Stomach (tissue), 9 donors: ENCODE measurements around the gene PERP. TPM values are rescaled to one million over a fixed set of nuclear protein-coding genes. Genes with fewer than 3 reads are reported as not detected.

Experiments used
- DNase-seq, 2 donors: peaks; one replicate each; pipeline versions ENCODE4 v3.0.0 to v3.0.0-alpha.2; 2013 to 2019
- H3K27ac ChIP-seq, 5 donors: fragments of 200-600 bp in 4 of 5; sonication (generic) in 4 of 5; one replicate each; pipeline ENCODE4 v1.5.1; 2013 to 2019; ENCODE audit warnings: mild to moderate bottlenecking in 1 of 5, moderate library complexity in 1 of 5
- H3K27me3 ChIP-seq, 3 donors: fragments of 200-600 bp; sonication (generic); one replicate each; pipeline ENCODE4 v1.5.1; 2017 to 2019; ENCODE audit warnings: mixed run types in 1 of 3
- H3K36me3 ChIP-seq, 4 donors: fragments of 200-600 bp; sonication (generic); 1 replicate in 3 of 4; 2 replicates in 1 of 4; pipeline ENCODE4 v1.5.1; 2016 to 2019
- H3K4me1 ChIP-seq, 4 donors: fragments of 200-600 bp; sonication (generic); one replicate each; pipeline ENCODE4 v1.5.1; 2016 to 2019
- H3K4me3 ChIP-seq, 4 donors: fragments of 200-600 bp; sonication (generic) in 3 of 4; one replicate each; pipeline ENCODE4 v1.5.1; 2016 to 2019; ENCODE audit warnings: mild to moderate bottlenecking in 1 of 4
- H3K9me3 ChIP-seq, 4 donors: fragments of 200-600 bp; sonication (generic); one replicate each; pipeline ENCODE4 v1.5.1; 2016 to 2019
- CTCF ChIP-seq, 7 experiments: fragments of 450-650 bp in 4 of 7; fragments of 200-600 bp in 3 of 7; sonication (generic) in 3 of 7; IDR thresholded peaks; one replicate each; pipeline ENCODE4 v1.5.1; 2016 to 2019; ENCODE audit warnings: antibody characterized with exemption in 7 of 7, control low read depth in 2 of 7, mild to moderate bottlenecking in 1 of 7
- EP300 ChIP-seq: sonication (generic); formaldehyde crosslinking; IDR thresholded peaks from one replicate; pipeline ENCODE4 v1.6.1; 2017; ENCODE audit warnings: antibody characterized with exemption
- POLR2A ChIP-seq, 4 donors: fragments of 450-650 bp; IDR thresholded peaks; one replicate each; pipeline ENCODE4 v1.6.1; 2016; ENCODE audit warnings: antibody characterized with exemption in 4 of 4, control low read depth in 2 of 4, mild to moderate bottlenecking in 1 of 4, moderate library complexity in 1 of 4
- POLR2AphosphoS5 ChIP-seq, 3 donors: sonication (generic); formaldehyde crosslinking; IDR thresholded peaks; one replicate each; pipeline ENCODE4 v1.6.1; 2016; ENCODE audit warnings: antibody characterized with exemption in 3 of 3
- WGBS, 5 donors: extraction: QIAGEN DNeasy Blood & Tissue Kit in 3 of 5; methylation state at CpG; one replicate each; pipeline versions ENCODE4 v1.1.5 to v1.1.7; 2013 to 2018; 5-methylcytosine and 5-hydroxymethylcytosine counted together
- intact Hi-C: fragments of 100-400 bp; cut with DNase I; formaldehyde crosslinking; loops from one replicate; pipeline ENCODE4 v1.15.1; 2023; ENCODE audit warnings: low total_unique reads
- polyA plus RNA-seq, 3 donors: library from polyadenylated mRNA; stranded (reverse); fragments of 200-250 nt; gene quantifications; one replicate each; pipeline ENCODE4 v1.2.3, GENCODE V29; 2013
- total RNA-seq, 5 donors: library from RNA; depleted of rRNA; stranded (reverse); fragments of >200 nt; gene quantifications; one replicate each; pipeline versions ENCODE4 v1.1.0 to v1.2.3, GENCODE V29; 2014 to 2016
- donor health status: healthy with polysubstance abuse.
- donor health status: Bipolar disorder and iron deficiency.
- donor health status: healthy.

The PERP gene
- total and polyA plus RNA-seq, 8 donors: 3.8 to 159 (median 24.1) TPM

GRCh38 chr6:138078491-138078890, 28.7 kb downstream of the PERP start:
- TF ChIP-seq POLR2A (IDR thresholded peaks at IDR 0.05) (no peak), POLR2AphosphoS5 (IDR thresholded peaks at IDR 0.05) (no peak), EP300 (no peak), CTCF (IDR thresholded peaks at IDR 0.05) (no peak)
- H3K9me3 ChIP-seq: peaks cover 0 to 15% (median 10%) of the 10 kb centered on the region in 4 donors

GRCh38 chr6:138073264-138073663, 34.0 kb downstream of the PERP start:
- Histone ChIP-seq H3K36me3 (no peaks in the 10 kb centered on the region), H3K9me3 (peaks cover 0 to 8% (median 3%) of the 10 kb centered on the region in 4 donors), H3K27ac (no peak overlapping the region), H3K4me1 (no peaks in the 10 kb centered on the region), H3K27me3 (peaks cover 0 to 5% (median 0%) of the 10 kb centered on the region in 3 donors), H3K4me3 (no peak overlapping the region)
- 84 to 100% (median 93%) methylated on average over 1 of the region's 1 CpG for WGBS, 5 donors
- intact Hi-C loops: no loop called here
- no peak for TF ChIP-seq CTCF (IDR thresholded peaks at IDR 0.05)
- no peak for DNase-seq

More at GRCh38 chr6:138078491-138078890, 28.7 kb downstream of the PERP start:
- intact Hi-C loops: no loop called here
- peaks cover 0 to 5% (median 0%) of the 10 kb centered on the region in 3 donors for H3K27me3 ChIP-seq
- no peaks in the 10 kb centered on the region for H3K4me1 ChIP-seq
- DNase-seq: no peak
- no peak overlapping the region for H3K4me3 ChIP-seq
- H3K36me3 ChIP-seq: no peaks in the 10 kb centered on the region
- no peak overlapping the region for H3K27ac ChIP-seq
- 86 to 94% (median 93%) methylated on average over 2 of the region's 2 CpGs for WGBS, 5 donors

GRCh38 chr6:138063726-138064125, 43.5 kb downstream of the PERP start:
- intact Hi-C loops: no loop called here
- 66 to 74% (median 68%) methylated on average over 2 of the region's 2 CpGs for WGBS, 5 donors

GRCh38 chr6:138054982-138055381, 52.2 kb downstream of the PERP start:
- intact Hi-C loops: no loop called here
- peaks cover 0 to 29% (median 11%) of the 10 kb centered on the region in 4 donors for H3K9me3 ChIP-seq
- no peaks in the 10 kb centered on the region for H3K27me3 ChIP-seq
- DNase-seq: no peak
- no peaks in the 10 kb centered on the region for H3K36me3 ChIP-seq
- TF ChIP-seq POLR2AphosphoS5 (IDR thresholded peaks at IDR 0.05) (no peak), POLR2A (IDR thresholded peaks at IDR 0.05) (no peak), CTCF (IDR thresholded peaks at IDR 0.05) (no peak), EP300 (no peak)
- no peak overlapping the region for H3K4me3 ChIP-seq
- 46 to 74% (median 48%) methylated on average over 1 of the region's 1 CpG for WGBS, 5 donors
- no peak overlapping the region for H3K27ac ChIP-seq
- H3K4me1 ChIP-seq: no peaks in the 10 kb centered on the region

More at GRCh38 chr6:138063726-138064125, 43.5 kb downstream of the PERP start:
- no peaks in the 10 kb centered on the region for H3K9me3 ChIP-seq
- no peak for DNase-seq
- no peaks in the 10 kb centered on the region for H3K4me1 ChIP-seq
- H3K27me3 ChIP-seq: no peaks in the 10 kb centered on the region
- H3K27ac ChIP-seq: no peak overlapping the region
- TF ChIP-seq EP300: no peak
- no peak for TF ChIP-seq POLR2AphosphoS5 (IDR thresholded peaks at IDR 0.05)
- no peak for TF ChIP-seq CTCF (IDR thresholded peaks at IDR 0.05)
- TF ChIP-seq POLR2A (IDR thresholded peaks at IDR 0.05): no peak
- H3K36me3 ChIP-seq: no peaks in the 10 kb centered on the region
- no peak overlapping the region for H3K4me3 ChIP-seq
